ENCODE data around the gene ZNF200.
"Not testable (repeated sequence)": the region's sequence is repeated elsewhere in the genome, so short reads cannot be mapped to it uniquely, and the experiment has no call there.

Gene ZNF200

GRCh38 chr16:3202903-3203539 lies 31.9 kb downstream of the ZNF200 start:
- no peak overlapping the region for H3K23ac ChIP-seq (ENCODE audit: low read length)
- no peak overlapping the region for H3K4ac ChIP-seq (ENCODE audit: low read depth, low read length)
- no peak for DNase-seq

GRCh38 chr16:3198334-3199072 lies 36.5 kb downstream of the ZNF200 start:
- Histone ChIP-seq H3K27me3 (ENCODE audit: insufficient read depth, low read length, poor library complexity) (no peaks in the 10 kb centered on the region), H2BK120ac (ENCODE audit: low read depth, low read length) (no peak overlapping the region), H3K4me1 (ENCODE audit: control insufficient read depth, low read depth, low read length) (no peaks in the 10 kb centered on the region), H3K4ac (ENCODE audit: low read depth, low read length) (no peak overlapping the region), H3K9ac (ENCODE audit: low read length) (no peak overlapping the region), H2BK5ac (ENCODE audit: low read length) (no peak overlapping the region), H3K79me1 (ENCODE audit: low read length) (no peaks in the 10 kb centered on the region), H4K5ac (ENCODE audit: low read length) (no peak overlapping the region), H3K18ac (ENCODE audit: low read length) (no peak overlapping the region), H3K56ac (ENCODE audit: low read length) (no peak overlapping the region), H3K36me3 (ENCODE audit: control insufficient read depth, insufficient read depth, low read length) (no peaks in the 10 kb centered on the region), H4K8ac (ENCODE audit: low read depth, low read length) (no peak overlapping the region), H3K4me3 (ENCODE audit: low read length) (no peak overlapping the region), H3K4me2 (ENCODE audit: low read length) (no peak overlapping the region), H2BK15ac (replicated peaks; ENCODE audit: low read depth) (no peak overlapping the region), H3K79me2 (ENCODE audit: control insufficient read depth, insufficient read depth, low read length) (no peaks in the 10 kb centered on the region), H3K23ac (ENCODE audit: low read length) (no peak overlapping the region), H3K27ac (ENCODE audit: low read depth, low read length) (no peak overlapping the region), H2AK5ac (ENCODE audit: low read length) (no peak overlapping the region)
- no CpG with 5 or more reads among the region's 13 CpGs for WGBS (ENCODE audit: extremely low coverage, insufficient coverage, low lambda C conversion rate)
- no peak for DNase-seq

More at GRCh38 chr16:3202903-3203539, 31.9 kb downstream of the ZNF200 start:
- Histone ChIP-seq H4K8ac (ENCODE audit: low read depth, low read length) (no peak overlapping the region), H4K5ac (ENCODE audit: low read length) (no peak overlapping the region), H3K56ac (ENCODE audit: low read length) (no peak overlapping the region), H3K27me3 (ENCODE audit: insufficient read depth, low read length, poor library complexity) (no peaks in the 10 kb centered on the region), H3K18ac (ENCODE audit: low read length) (no peak overlapping the region), H2BK15ac (replicated peaks; ENCODE audit: low read depth) (no peak overlapping the region), H3K9ac (ENCODE audit: low read length) (no peak overlapping the region), H3K79me2 (ENCODE audit: control insufficient read depth, insufficient read depth, low read length) (no peaks in the 10 kb centered on the region), H3K4me2 (ENCODE audit: low read length) (no peak overlapping the region), H3K4me3 (ENCODE audit: low read length) (no peak overlapping the region), H2BK5ac (ENCODE audit: low read length) (no peak overlapping the region), H3K79me1 (ENCODE audit: low read length) (no peaks in the 10 kb centered on the region), H3K4me1 (ENCODE audit: control insufficient read depth, low read depth, low read length) (no peaks in the 10 kb centered on the region), H3K27ac (ENCODE audit: low read depth, low read length) (no peak overlapping the region), H3K36me3 (ENCODE audit: control insufficient read depth, insufficient read depth, low read length) (no peaks in the 10 kb centered on the region), H2AK5ac (ENCODE audit: low read length) (no peak overlapping the region), H2BK120ac (ENCODE audit: low read depth, low read length) (no peak overlapping the region)
- WGBS (ENCODE audit: extremely low coverage, insufficient coverage, low lambda C conversion rate), result no CpG with 5 or more reads among the region's 6 CpGs

- not testable (repeated sequence) for H3K79me1 ChIP-seq (ENCODE audit: low read length); H3K23ac ChIP-seq (ENCODE audit: low read length); H2BK15ac ChIP-seq (replicated peaks; ENCODE audit: low read depth); H3K27me3 ChIP-seq (ENCODE audit: insufficient read depth, low read length, poor library complexity); H3K9ac ChIP-seq (ENCODE audit: low read length); H2BK5ac ChIP-seq (ENCODE audit: low read length); H2BK120ac ChIP-seq (ENCODE audit: low read depth, low read length); H3K4me3 ChIP-seq (ENCODE audit: low read length); H3K36me3 ChIP-seq (ENCODE audit: control insufficient read depth, insufficient read depth, low read length); H3K4me2 ChIP-seq (ENCODE audit: low read length); H2AK5ac ChIP-seq (ENCODE audit: low read length); H4K5ac ChIP-seq (ENCODE audit: low read length); H3K18ac ChIP-seq (ENCODE audit: low read length); H3K27ac ChIP-seq (ENCODE audit: low read depth, low read length); H3K4me1 ChIP-seq (ENCODE audit: control insufficient read depth, low read depth, low read length); H3K79me2 ChIP-seq (ENCODE audit: control insufficient read depth, insufficient read depth, low read length); DNase-seq; H3K56ac ChIP-seq (ENCODE audit: low read length); H4K8ac ChIP-seq (ENCODE audit: low read depth, low read length); H3K4ac ChIP-seq (ENCODE audit: low read depth, low read length)
- WGBS (ENCODE audit: extremely low coverage, insufficient coverage, low lambda C conversion rate), result no CpG with 5 or more reads among the region's 3 CpGs
These were observed 37.1 kb downstream of the ZNF200 start for GRCh38 chr16:3197694-3198333.

GRCh38 chr16:3195975-3196374 lies 39.0 kb downstream of the ZNF200 start:
- no peak overlapping the region for H2BK15ac ChIP-seq (replicated peaks; ENCODE audit: low read depth)
- no CpG with 5 or more reads among the region's 10 CpGs for WGBS (ENCODE audit: extremely low coverage, insufficient coverage, low lambda C conversion rate)
- no peak overlapping the region for H3K4me3 ChIP-seq (ENCODE audit: low read length)
- H4K5ac ChIP-seq (ENCODE audit: low read length), result no peak overlapping the region
- H3K56ac ChIP-seq (ENCODE audit: low read length), result no peak overlapping the region
- no peak overlapping the region for H3K23ac ChIP-seq (ENCODE audit: low read length)
- H3K4me2 ChIP-seq (ENCODE audit: low read length), result no peak overlapping the region
- H2BK120ac ChIP-seq (ENCODE audit: low read depth, low read length), result no peak overlapping the region
- H3K79me2 ChIP-seq (ENCODE audit: control insufficient read depth, insufficient read depth, low read length), result no peaks in the 10 kb centered on the region
- no peaks in the 10 kb centered on the region for H3K79me1 ChIP-seq (ENCODE audit: low read length)
- no peak overlapping the region for H2BK5ac ChIP-seq (ENCODE audit: low read length)
- peak; percentile 35 for DNase-seq
- H3K4me1 ChIP-seq (ENCODE audit: control insufficient read depth, low read depth, low read length), result no peaks in the 10 kb centered on the region
- no peaks in the 10 kb centered on the region for H3K27me3 ChIP-seq (ENCODE audit: insufficient read depth, low read length, poor library complexity)
- no peak overlapping the region for H3K9ac ChIP-seq (ENCODE audit: low read length)
- H3K27ac ChIP-seq (ENCODE audit: low read depth, low read length), result no peak overlapping the region
- no peak overlapping the region for H4K8ac ChIP-seq (ENCODE audit: low read depth, low read length)
- H3K36me3 ChIP-seq (ENCODE audit: control insufficient read depth, insufficient read depth, low read length), result no peaks in the 10 kb centered on the region
- H2AK5ac ChIP-seq (ENCODE audit: low read length), result no peak overlapping the region
- H3K18ac ChIP-seq (ENCODE audit: low read length), result no peak overlapping the region
- H3K4ac ChIP-seq (ENCODE audit: low read depth, low read length), result no peak overlapping the region

- no peak overlapping the region for H3K23ac ChIP-seq (ENCODE audit: low read length)
These were observed 40.2 kb downstream of the ZNF200 start for GRCh38 chr16:3194792-3195191.

More at GRCh38 chr16:3194792-3195191, 40.2 kb downstream of the ZNF200 start:
- no peak overlapping the region for H2BK15ac ChIP-seq (replicated peaks; ENCODE audit: low read depth)
- H2BK120ac ChIP-seq (ENCODE audit: low read depth, low read length), result no peak overlapping the region
- H3K4me2 ChIP-seq (ENCODE audit: low read length), result no peak overlapping the region
- H3K36me3 ChIP-seq (ENCODE audit: control insufficient read depth, insufficient read depth, low read length), result no peaks in the 10 kb centered on the region
- no peak for DNase-seq
- H3K4me3 ChIP-seq (ENCODE audit: low read length), result no peak overlapping the region
- no peak overlapping the region for H3K4ac ChIP-seq (ENCODE audit: low read depth, low read length)
- no peak overlapping the region for H4K8ac ChIP-seq (ENCODE audit: low read depth, low read length)
- no peak overlapping the region for H3K18ac ChIP-seq (ENCODE audit: low read length)
- WGBS (ENCODE audit: extremely low coverage, insufficient coverage, low lambda C conversion rate), result no CpG with 5 or more reads among the region's 20 CpGs
- no peaks in the 10 kb centered on the region for H3K79me2 ChIP-seq (ENCODE audit: control insufficient read depth, insufficient read depth, low read length)
- no peak overlapping the region for H4K5ac ChIP-seq (ENCODE audit: low read length)
- no peak overlapping the region for H3K56ac ChIP-seq (ENCODE audit: low read length)
- no peaks in the 10 kb centered on the region for H3K27me3 ChIP-seq (ENCODE audit: insufficient read depth, low read length, poor library complexity)
- no peak overlapping the region for H2BK5ac ChIP-seq (ENCODE audit: low read length)
- H2AK5ac ChIP-seq (ENCODE audit: low read length), result no peak overlapping the region
- no peak overlapping the region for H3K9ac ChIP-seq (ENCODE audit: low read length)
- H3K4me1 ChIP-seq (ENCODE audit: control insufficient read depth, low read depth, low read length), result no peaks in the 10 kb centered on the region
- no peaks in the 10 kb centered on the region for H3K79me1 ChIP-seq (ENCODE audit: low read length)
- H3K27ac ChIP-seq (ENCODE audit: low read depth, low read length), result no peak overlapping the region
